SK-N-SH (cell line): ENCODE data around the gene LRRC46. TPM values are rescaled to one million over a fixed set of nuclear protein-coding genes. Genes with fewer than 3 reads are reported as not detected.

Experiments used
- CTCF ChIA-PET: fragments of 300-600, 350-600 bp; formaldehyde crosslinking; extraction: SDS; loops from one replicate; lab custom pipeline; 2021; lab: Yijun Ruan, JAX
- POLR2A ChIA-PET: fragments of 350-600 bp; sonication (Branson Sonifier 250); formaldehyde crosslinking; extraction: SDS; loops from one replicate; lab custom pipeline; 2020; ENCODE audit warnings: antibody characterized with exemption, inconsistent platforms; lab: Yijun Ruan, JAX
- DNase-seq: peaks from one replicate; pipeline ENCODE4 v3.0.0; 2012
- H2AFZ ChIP-seq: fragments of 200-600 bp; sonication (generic); 2 replicates; pipeline ENCODE4 v1.8.1; 2016; ENCODE audit warnings: antibody characterized with exemption, mild to moderate bottlenecking, low read depth
- H3F3A ChIP-seq: fragments of 200-600 bp; sonication (generic); replicated peaks from 2 replicates; pipeline ENCODE3; 2016; ENCODE audit warnings: antibody characterized with exemption, mild to moderate bottlenecking; ENCODE audit not compliant: insufficient read depth
- H3K27ac ChIP-seq, 2 experiments: fragments of 200-500 bp in 1 of 2; fragments of 200-600 bp in 1 of 2; sonication (Bioruptor generic) in 1 of 2; sonication (generic), shearing (Covaris generic) in 1 of 2; 2 replicates each; pipeline versions ENCODE4 v1.5.1 to v1.6.1; 2014 to 2016; ENCODE audit warnings: low read depth in 2 of 2, inconsistent platforms in 1 of 2, low read length in 1 of 2, mild to moderate bottlenecking in 1 of 2, mixed read lengths in 1 of 2
- H3K27me3 ChIP-seq: fragments of 200-600 bp; sonication (generic), shearing (Covaris generic); 2 replicates; pipeline ENCODE4 v1.6.1; 2016; ENCODE audit warnings: mixed run types; ENCODE audit not compliant: insufficient read depth
- H3K36me3 ChIP-seq, 2 experiments: fragments of 200-500 bp in 1 of 2; fragments of 200-600 bp in 1 of 2; sonication (Bioruptor generic) in 1 of 2; sonication (generic) in 1 of 2; replicated peaks in 1 of 2; 2 replicates each; pipeline versions ENCODE3 to v1.5.1; 2014 to 2016; ENCODE audit warnings: low read length in 1 of 2, mild to moderate bottlenecking in 1 of 2; ENCODE audit not compliant: insufficient read depth in 2 of 2, control insufficient read depth in 1 of 2
- H3K4me1 ChIP-seq, 2 experiments: fragments of 200-500 bp in 1 of 2; fragments of 200-600 bp in 1 of 2; sonication (Bioruptor generic) in 1 of 2; sonication (generic), shearing (Covaris generic) in 1 of 2; 2 replicates each; pipeline versions ENCODE4 v1.5.1 to v1.6.1; 2014 to 2016; ENCODE audit warnings: low read depth in 1 of 2, low read length in 1 of 2, mixed run types in 1 of 2; ENCODE audit not compliant: insufficient read depth in 2 of 2, control insufficient read depth in 1 of 2
- H3K4me2 ChIP-seq: fragments of 200-600 bp; sonication (generic), shearing (Covaris generic); 2 replicates; pipeline ENCODE4 v1.6.1; 2017; ENCODE audit warnings: mixed run types
- H3K4me3 ChIP-seq, 2 experiments: fragments of 200-500 bp in 1 of 2; fragments of 200-600 bp in 1 of 2; sonication (Bioruptor generic) in 1 of 2; sonication (generic), shearing (Covaris generic) in 1 of 2; 2 replicates each; pipeline versions ENCODE4 v1.5.1 to v1.8.1; 2014 to 2016; ENCODE audit warnings: low read depth in 2 of 2, inconsistent platforms in 1 of 2, low read length in 1 of 2, mild to moderate bottlenecking in 1 of 2, mixed read lengths in 1 of 2, moderate library complexity in 1 of 2
- H3K79me2 ChIP-seq: fragments of 200-600 bp; sonication (generic); 2 replicates; pipeline ENCODE4 v1.8.1; 2017; ENCODE audit warnings: mild to moderate bottlenecking; ENCODE audit not compliant: insufficient read depth
- H3K9ac ChIP-seq: fragments of 200-600 bp; sonication (generic); 2 replicates; pipeline ENCODE4 v1.6.1; 2017; ENCODE audit warnings: mixed run types
- H3K9me2 ChIP-seq: fragments of 200-600 bp; sonication (generic); 2 replicates; pipeline ENCODE4 v1.6.1; 2017; ENCODE audit warnings: mixed run types
- H3K9me3 ChIP-seq: fragments of 200-600 bp; sonication (generic); 2 replicates; pipeline ENCODE4 v1.6.1; 2017; ENCODE audit warnings: mixed run types, mild to moderate bottlenecking, moderate library complexity
- H4K20me1 ChIP-seq: fragments of 200-600 bp; sonication (generic); 2 replicates; pipeline ENCODE4 v1.6.1; 2017; ENCODE audit warnings: mild to moderate bottlenecking, mixed run types; ENCODE audit not compliant: insufficient read depth
- CHD2 ChIP-seq: fragments of 150-350 bp; IDR thresholded peaks from 2 replicates; pipeline ENCODE4 v1.6.1; 2018; ENCODE audit warnings: low read length; ENCODE audit not compliant: partially characterized antibody
- FOSL2 ChIP-seq: IDR thresholded peaks from 2 replicates; pipeline ENCODE4 v1.4.0; 2012; ENCODE audit warnings: low read depth, mild to moderate bottlenecking, moderate library complexity, borderline replicate concordance
- MEF2A ChIP-seq: IDR thresholded peaks from 2 replicates; pipeline ENCODE4 v1.4.0; 2012; ENCODE audit warnings: low read depth, borderline replicate concordance
- NRF1 ChIP-seq: IDR thresholded peaks from 2 replicates; pipeline ENCODE4 v1.6.1; 2012; ENCODE audit warnings: low read depth, mild to moderate bottlenecking, low read length
- RFX5 ChIP-seq: IDR thresholded peaks from 2 replicates; pipeline ENCODE4 v1.6.1; 2012; ENCODE audit warnings: mild to moderate bottlenecking, improper control_type of control experiment, low read length
- RXRA ChIP-seq: IDR thresholded peaks from 2 replicates; pipeline ENCODE4 v1.4.0; 2012; ENCODE audit warnings: low read depth, mild to moderate bottlenecking, borderline replicate concordance
- SIN3A ChIP-seq: IDR thresholded peaks from 2 replicates; pipeline ENCODE4 v1.6.1; 2012; ENCODE audit warnings: low read depth, mild to moderate bottlenecking, low read length, moderate library complexity, borderline replicate concordance
- TAF1 ChIP-seq: IDR thresholded peaks from 2 replicates; pipeline ENCODE4 v1.6.1; 2012; ENCODE audit warnings: low read depth, mild to moderate bottlenecking, low read length, moderate library complexity, borderline replicate concordance
- YY1 ChIP-seq: IDR thresholded peaks from 2 replicates; pipeline ENCODE4 v1.4.0; 2012; ENCODE audit warnings: low read depth, mild to moderate bottlenecking
- WGBS: methylation state at CpG from one replicate; pipeline ENCODE4 v1.1.6; 2017; ENCODE audit warnings: low lambda C conversion rate; 5-methylcytosine and 5-hydroxymethylcytosine counted together
- polyA plus RNA-seq, 3 experiments: library from polyadenylated mRNA; depleted of rRNA; stranded (reverse); fragments of >200 nt; gene quantifications; 2 replicates each; pipeline ENCODE4 v1.2.3, GENCODE V29; 2012
- TF ChIP-seq, protein P1 (sequence below): fragments of 150-350 bp; IDR thresholded peaks from 2 replicates; pipeline ENCODE4 v1.6.1; 2017; ENCODE audit warnings: antibody characterized with exemption, low read length, low read depth, borderline replicate concordance
- TF ChIP-seq, protein P2 (sequence below): fragments of 200-600 bp; sonication (generic); IDR thresholded peaks from 2 replicates; pipeline ENCODE4 v1.6.1; 2017; ENCODE audit warnings: antibody characterized with exemption, mild to moderate bottlenecking, moderate library complexity
- TF ChIP-seq, protein P3 (sequence below): fragments of 150-350 bp; IDR thresholded peaks from 2 replicates; pipeline ENCODE4 v1.6.1; 2016; ENCODE audit warnings: mild to moderate bottlenecking, low read depth, low read length
- TF ChIP-seq, protein P4 (sequence below): IDR thresholded peaks from 2 replicates; pipeline ENCODE4 v1.6.1; 2012; ENCODE audit warnings: mild to moderate bottlenecking, low read depth, low read length, moderate library complexity
- TF ChIP-seq, protein P5 (sequence below): IDR thresholded peaks from 2 replicates; pipeline ENCODE4 v1.4.0; 2012; ENCODE audit warnings: low read depth, borderline replicate concordance
- TF ChIP-seq, protein P6 (sequence below): IDR thresholded peaks from 2 replicates; pipeline ENCODE4; 2012

Gene LRRC46
- polyA plus RNA-seq, 1 of the 3 experiments (the other 2 are of a cell fraction): 1.6 TPM

DNA sequence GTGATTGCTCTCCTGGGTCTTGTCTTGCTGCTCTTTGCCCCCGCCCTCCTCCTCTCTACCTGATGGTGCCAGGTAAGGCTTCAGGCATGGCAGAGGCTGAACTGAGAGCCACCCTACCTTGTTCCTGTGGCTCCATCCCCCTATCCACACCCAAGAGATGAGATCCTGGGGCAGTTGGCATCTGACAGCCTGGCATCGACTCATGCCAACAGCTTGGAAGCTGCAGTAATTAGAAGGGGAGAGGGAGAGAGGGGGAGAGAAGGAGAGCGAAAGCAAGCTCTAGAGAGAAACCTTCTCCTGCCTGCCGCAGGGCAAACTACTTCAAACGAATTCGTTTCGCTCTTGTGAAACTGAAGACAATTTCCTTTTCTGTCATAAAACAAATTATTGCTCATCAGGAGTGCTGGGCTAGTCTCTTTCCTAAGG is 33.3 kb downstream of the LRRC46 start:
- no peak for DNase-seq
- no peaks in the 10 kb centered on the region for H3K9me3 ChIP-seq
- TF ChIP-seq, protein P1, sequence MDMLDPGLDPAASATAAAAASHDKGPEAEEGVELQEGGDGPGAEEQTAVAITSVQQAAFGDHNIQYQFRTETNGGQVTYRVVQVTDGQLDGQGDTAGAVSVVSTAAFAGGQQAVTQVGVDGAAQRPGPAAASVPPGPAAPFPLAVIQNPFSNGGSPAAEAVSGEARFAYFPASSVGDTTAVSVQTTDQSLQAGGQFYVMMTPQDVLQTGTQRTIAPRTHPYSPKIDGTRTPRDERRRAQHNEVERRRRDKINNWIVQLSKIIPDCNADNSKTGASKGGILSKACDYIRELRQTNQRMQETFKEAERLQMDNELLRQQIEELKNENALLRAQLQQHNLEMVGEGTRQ: no peak
- TF ChIP-seq, protein P2, sequence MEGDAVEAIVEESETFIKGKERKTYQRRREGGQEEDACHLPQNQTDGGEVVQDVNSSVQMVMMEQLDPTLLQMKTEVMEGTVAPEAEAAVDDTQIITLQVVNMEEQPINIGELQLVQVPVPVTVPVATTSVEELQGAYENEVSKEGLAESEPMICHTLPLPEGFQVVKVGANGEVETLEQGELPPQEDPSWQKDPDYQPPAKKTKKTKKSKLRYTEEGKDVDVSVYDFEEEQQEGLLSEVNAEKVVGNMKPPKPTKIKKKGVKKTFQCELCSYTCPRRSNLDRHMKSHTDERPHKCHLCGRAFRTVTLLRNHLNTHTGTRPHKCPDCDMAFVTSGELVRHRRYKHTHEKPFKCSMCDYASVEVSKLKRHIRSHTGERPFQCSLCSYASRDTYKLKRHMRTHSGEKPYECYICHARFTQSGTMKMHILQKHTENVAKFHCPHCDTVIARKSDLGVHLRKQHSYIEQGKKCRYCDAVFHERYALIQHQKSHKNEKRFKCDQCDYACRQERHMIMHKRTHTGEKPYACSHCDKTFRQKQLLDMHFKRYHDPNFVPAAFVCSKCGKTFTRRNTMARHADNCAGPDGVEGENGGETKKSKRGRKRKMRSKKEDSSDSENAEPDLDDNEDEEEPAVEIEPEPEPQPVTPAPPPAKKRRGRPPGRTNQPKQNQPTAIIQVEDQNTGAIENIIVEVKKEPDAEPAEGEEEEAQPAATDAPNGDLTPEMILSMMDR: no peak
- TF ChIP-seq, protein P3, sequence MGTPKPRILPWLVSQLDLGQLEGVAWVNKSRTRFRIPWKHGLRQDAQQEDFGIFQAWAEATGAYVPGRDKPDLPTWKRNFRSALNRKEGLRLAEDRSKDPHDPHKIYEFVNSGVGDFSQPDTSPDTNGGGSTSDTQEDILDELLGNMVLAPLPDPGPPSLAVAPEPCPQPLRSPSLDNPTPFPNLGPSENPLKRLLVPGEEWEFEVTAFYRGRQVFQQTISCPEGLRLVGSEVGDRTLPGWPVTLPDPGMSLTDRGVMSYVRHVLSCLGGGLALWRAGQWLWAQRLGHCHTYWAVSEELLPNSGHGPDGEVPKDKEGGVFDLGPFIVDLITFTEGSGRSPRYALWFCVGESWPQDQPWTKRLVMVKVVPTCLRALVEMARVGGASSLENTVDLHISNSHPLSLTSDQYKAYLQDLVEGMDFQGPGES: no peak
- TF ChIP-seq, protein P4, sequence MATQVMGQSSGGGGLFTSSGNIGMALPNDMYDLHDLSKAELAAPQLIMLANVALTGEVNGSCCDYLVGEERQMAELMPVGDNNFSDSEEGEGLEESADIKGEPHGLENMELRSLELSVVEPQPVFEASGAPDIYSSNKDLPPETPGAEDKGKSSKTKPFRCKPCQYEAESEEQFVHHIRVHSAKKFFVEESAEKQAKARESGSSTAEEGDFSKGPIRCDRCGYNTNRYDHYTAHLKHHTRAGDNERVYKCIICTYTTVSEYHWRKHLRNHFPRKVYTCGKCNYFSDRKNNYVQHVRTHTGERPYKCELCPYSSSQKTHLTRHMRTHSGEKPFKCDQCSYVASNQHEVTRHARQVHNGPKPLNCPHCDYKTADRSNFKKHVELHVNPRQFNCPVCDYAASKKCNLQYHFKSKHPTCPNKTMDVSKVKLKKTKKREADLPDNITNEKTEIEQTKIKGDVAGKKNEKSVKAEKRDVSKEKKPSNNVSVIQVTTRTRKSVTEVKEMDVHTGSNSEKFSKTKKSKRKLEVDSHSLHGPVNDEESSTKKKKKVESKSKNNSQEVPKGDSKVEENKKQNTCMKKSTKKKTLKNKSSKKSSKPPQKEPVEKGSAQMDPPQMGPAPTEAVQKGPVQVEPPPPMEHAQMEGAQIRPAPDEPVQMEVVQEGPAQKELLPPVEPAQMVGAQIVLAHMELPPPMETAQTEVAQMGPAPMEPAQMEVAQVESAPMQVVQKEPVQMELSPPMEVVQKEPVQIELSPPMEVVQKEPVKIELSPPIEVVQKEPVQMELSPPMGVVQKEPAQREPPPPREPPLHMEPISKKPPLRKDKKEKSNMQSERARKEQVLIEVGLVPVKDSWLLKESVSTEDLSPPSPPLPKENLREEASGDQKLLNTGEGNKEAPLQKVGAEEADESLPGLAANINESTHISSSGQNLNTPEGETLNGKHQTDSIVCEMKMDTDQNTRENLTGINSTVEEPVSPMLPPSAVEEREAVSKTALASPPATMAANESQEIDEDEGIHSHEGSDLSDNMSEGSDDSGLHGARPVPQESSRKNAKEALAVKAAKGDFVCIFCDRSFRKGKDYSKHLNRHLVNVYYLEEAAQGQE: no peak
- TF ChIP-seq NRF1 (no peak), RFX5 (no peak)
- no peaks in the 10 kb centered on the region for H3K9me2 ChIP-seq
- H3K4me1 ChIP-seq: peaks cover 0 to 5% of the 10 kb centered on the region in 2 experiments; a peak in 1 of 4 replicates
- H3K36me3 ChIP-seq: no peaks in the 10 kb centered on the region
- H3K79me2 ChIP-seq: no peaks in the 10 kb centered on the region
- H4K20me1 ChIP-seq: no peaks in the 10 kb centered on the region
- no peak overlapping the region for H2AFZ ChIP-seq
- H3K27me3 ChIP-seq: peaks cover 16% of the 10 kb centered on the region
- no peak overlapping the region; the same call in 1 of the 2 replicates for H3K4me2 ChIP-seq
- no peak overlapping the region for H3K27ac ChIP-seq
- H3K4me3 ChIP-seq: no peak overlapping the region
- H3K9ac ChIP-seq: no peak overlapping the region
- no peaks in the 10 kb centered on the region for H3F3A ChIP-seq
- WGBS: 42% methylated on average over 7 of the region's 7 CpGs
- ChIA-PET CTCF (interaction anchor here (1.0 to 33.0 kb wide), 4 partner anchors 9 to 27 kb away, joined by 4 to 1447 read pairs (median 288); partner anchors contain the start of genes LRRC46, MRPL10, SCRN2 and SP2), POLR2A (interaction anchor here (0.8 kb wide), 1 partner anchor 31 kb away, joined by 4 read pairs; the partner anchor contains the start of gene SP2)

DNA sequence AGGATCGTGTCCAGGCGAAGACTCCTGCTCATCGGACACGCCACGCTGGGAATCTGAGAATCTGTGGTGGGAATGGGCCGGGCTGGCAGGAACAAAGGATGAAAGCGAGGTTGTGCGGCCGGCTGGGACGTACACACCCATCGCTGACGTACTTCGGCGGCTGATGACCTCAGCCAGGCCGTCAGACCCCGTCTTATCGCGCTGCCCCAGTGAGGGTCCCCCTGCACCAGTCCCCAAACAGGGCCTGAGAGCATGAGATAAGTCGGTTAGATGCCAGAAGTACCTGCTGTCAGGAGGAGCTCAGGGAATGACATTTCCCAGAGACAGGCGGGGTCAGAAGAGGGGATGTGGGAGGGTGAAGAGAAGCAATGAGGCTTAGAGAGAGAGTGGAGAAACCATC is 35.5 kb downstream of the LRRC46 start:
- CTCF ChIA-PET: interaction anchor here (1.0 to 9.4 kb wide), 2 partner anchors 19 to 21 kb away, joined by 3 to 108 read pairs; no protein-coding TSS in a partner anchor
- H3K9me3 ChIP-seq: no peaks in the 10 kb centered on the region
- TF ChIP-seq, protein P5, sequence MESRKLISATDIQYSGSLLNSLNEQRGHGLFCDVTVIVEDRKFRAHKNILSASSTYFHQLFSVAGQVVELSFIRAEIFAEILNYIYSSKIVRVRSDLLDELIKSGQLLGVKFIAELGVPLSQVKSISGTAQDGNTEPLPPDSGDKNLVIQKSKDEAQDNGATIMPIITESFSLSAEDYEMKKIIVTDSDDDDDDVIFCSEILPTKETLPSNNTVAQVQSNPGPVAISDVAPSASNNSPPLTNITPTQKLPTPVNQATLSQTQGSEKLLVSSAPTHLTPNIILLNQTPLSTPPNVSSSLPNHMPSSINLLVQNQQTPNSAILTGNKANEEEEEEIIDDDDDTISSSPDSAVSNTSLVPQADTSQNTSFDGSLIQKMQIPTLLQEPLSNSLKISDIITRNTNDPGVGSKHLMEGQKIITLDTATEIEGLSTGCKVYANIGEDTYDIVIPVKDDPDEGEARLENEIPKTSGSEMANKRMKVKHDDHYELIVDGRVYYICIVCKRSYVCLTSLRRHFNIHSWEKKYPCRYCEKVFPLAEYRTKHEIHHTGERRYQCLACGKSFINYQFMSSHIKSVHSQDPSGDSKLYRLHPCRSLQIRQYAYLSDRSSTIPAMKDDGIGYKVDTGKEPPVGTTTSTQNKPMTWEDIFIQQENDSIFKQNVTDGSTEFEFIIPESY: no peak
- TF ChIP-seq, protein P6, sequence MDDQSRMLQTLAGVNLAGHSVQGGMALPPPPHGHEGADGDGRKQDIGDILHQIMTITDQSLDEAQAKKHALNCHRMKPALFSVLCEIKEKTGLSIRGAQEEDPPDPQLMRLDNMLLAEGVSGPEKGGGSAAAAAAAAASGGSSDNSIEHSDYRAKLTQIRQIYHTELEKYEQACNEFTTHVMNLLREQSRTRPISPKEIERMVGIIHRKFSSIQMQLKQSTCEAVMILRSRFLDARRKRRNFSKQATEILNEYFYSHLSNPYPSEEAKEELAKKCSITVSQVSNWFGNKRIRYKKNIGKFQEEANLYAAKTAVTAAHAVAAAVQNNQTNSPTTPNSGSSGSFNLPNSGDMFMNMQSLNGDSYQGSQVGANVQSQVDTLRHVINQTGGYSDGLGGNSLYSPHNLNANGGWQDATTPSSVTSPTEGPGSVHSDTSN: no peak
- TF ChIP-seq CHD2: no peak
- no peak for TF ChIP-seq RFX5
- TF ChIP-seq MEF2A: no peak
- TF ChIP-seq TAF1: no peak
- no peak for TF ChIP-seq SIN3A
- TF ChIP-seq RXRA: no peak
- TF ChIP-seq FOSL2: no peak
- no peak for TF ChIP-seq YY1

More for the DNA sequence above, 35.5 kb downstream of the LRRC46 start:
- Histone ChIP-seq H3K27ac (no peak overlapping the region), H3K79me2 (no peaks in the 10 kb centered on the region), H4K20me1 (no peaks in the 10 kb centered on the region), H3K4me2 (no peak overlapping the region), H3K4me1 (peaks cover 0 to 5% of the 10 kb centered on the region in 2 experiments; a peak in 1 of 4 replicates), H3K9ac (no peak overlapping the region), H3K36me3 (no peaks in the 10 kb centered on the region), H3K4me3 (no peak overlapping the region), H3K9me2 (no peaks in the 10 kb centered on the region), H2AFZ (no peak overlapping the region), H3K27me3 (peaks cover 35% of the 10 kb centered on the region), H3F3A (no peaks in the 10 kb centered on the region)
- WGBS: 62% methylated on average over 20 of the region's 20 CpGs
- no peak for DNase-seq
- POLR2A ChIA-PET: no interaction called here
